Posterior cingulate gyrus (tissue), 11 donors: ENCODE data around the gene MSL1.
A peak's percentile ranks its signal among the peaks of the same experiment; 100 is the strongest.

Experiments used
- DNase-seq, 10 donors: peaks; one replicate each; pipeline versions ENCODE4 v3.0.0 to v3.0.0-alpha.2; 2020 to 2021; ENCODE audit warnings: mixed read lengths in 3 of 10
- intact Hi-C: fragments of 100-400 bp; cut with DNase I; formaldehyde crosslinking; loops from one replicate; pipeline ENCODE4 v1.15.1; 2023

The MSL1 gene

GRCh38 chr17:40103071-40103661, 18.6 kb upstream of the MSL1 start:
- no peak for DNase-seq
- intact Hi-C loops: no loop called here

- intact Hi-C loops: no loop called here
- DNase-seq: no peak
Observed at GRCh38 chr17:40103688-40104087, 18.1 kb upstream of the MSL1 start.

GRCh38 chr17:40104594-40105486, 16.9 kb upstream of the MSL1 start:
- peak in 1 of 10 donors; percentile 14 for DNase-seq
- intact Hi-C loops: no loop called here

GRCh38 chr17:40105861-40106759, 15.7 kb upstream of the MSL1 start:
- intact Hi-C loops: no loop called here
- peak in 1 of 10 donors; percentile 30 for DNase-seq

- peak in 7 of 10 donors; percentile 39 to 94 (median 72) for DNase-seq
- intact Hi-C loops: no loop called here
Observed at GRCh38 chr17:40106760-40107521, 14.8 kb upstream of the MSL1 start.

GRCh38 chr17:40107522-40108174, 14.1 kb upstream of the MSL1 start:
- intact Hi-C loops: loop anchor here (2.0 kb wide), 1 partner anchor 39 kb away; no protein-coding TSS in a partner anchor
- DNase-seq: peak in 1 of 10 donors; percentile 62

GRCh38 chr17:40108970-40109824, 12.6 kb upstream of the MSL1 start:
- intact Hi-C loops: loop anchor here (2.0 kb wide), 1 partner anchor 40 kb away; no protein-coding TSS in a partner anchor
- DNase-seq: peak in 1 of 10 donors; percentile 2

GRCh38 chr17:40110026-40110845, 11.5 kb upstream of the MSL1 start:
- intact Hi-C loops: no loop called here
- peak in 2 of 10 donors; percentile 85 to 87 for DNase-seq

- intact Hi-C loops: loop anchor here (1.0 kb wide), 1 partner anchor 98 kb away; no protein-coding TSS in a partner anchor
- peak in 9 of 10 donors; percentile 72 to 97 (median 82) for DNase-seq
Observed at GRCh38 chr17:40111221-40112128, 10.3 kb upstream of the MSL1 start.

- peak in 1 of 10 donors; percentile 20 for DNase-seq
- intact Hi-C loops: no loop called here
Observed at GRCh38 chr17:40112191-40112711, 9.5 kb upstream of the MSL1 start.

GRCh38 chr17:40112718-40113109, 9.1 kb upstream of the MSL1 start:
- intact Hi-C loops: loop anchor here (1.0 kb wide), 2 partner anchors 9 to 56 kb away; partner anchors contain the start of gene MSL1
- DNase-seq: peak in 1 of 10 donors; percentile 69

- intact Hi-C loops: loop anchor here (1.0 kb wide), 2 partner anchors 8 to 55 kb away; partner anchors contain the start of gene MSL1
- peak; percentile 91 to 99 (median 95) for DNase-seq
Observed at GRCh38 chr17:40113110-40113906, 8.5 kb upstream of the MSL1 start.

GRCh38 chr17:40113907-40114245, 7.9 kb upstream of the MSL1 start:
- intact Hi-C loops: loop anchor here (1.0 kb wide), 2 partner anchors 7 to 54 kb away; partner anchors contain the start of gene MSL1
- no peak for DNase-seq

- no peak for DNase-seq
- intact Hi-C loops: no loop called here
Observed at GRCh38 chr17:40115101-40115436, 6.7 kb upstream of the MSL1 start.
